Peyer's patch (tissue), 4 donors: ENCODE results near the gene NXPH1.

ENCODE experiments used
- POLR2A ChIP-seq, 2 donors: fragments of 450-650 bp; IDR thresholded peaks; one replicate each; pipeline ENCODE4 v1.5.1; 2017; ENCODE audit warnings: antibody characterized with exemption in 2 of 2, mild to moderate bottlenecking in 2 of 2, moderate library complexity in 2 of 2
- TF ChIP-seq, protein P1 (sequence below), 6 experiments: fragments of 450-650 bp in 4 of 6; fragments of 200-600 bp in 2 of 6; sonication (generic) in 1 of 6; IDR thresholded peaks; one replicate each; pipeline ENCODE4 v1.5.1; 2017 to 2019; ENCODE audit warnings: antibody characterized with exemption in 6 of 6, mild to moderate bottlenecking in 3 of 6, moderate library complexity in 1 of 6

DNA sequence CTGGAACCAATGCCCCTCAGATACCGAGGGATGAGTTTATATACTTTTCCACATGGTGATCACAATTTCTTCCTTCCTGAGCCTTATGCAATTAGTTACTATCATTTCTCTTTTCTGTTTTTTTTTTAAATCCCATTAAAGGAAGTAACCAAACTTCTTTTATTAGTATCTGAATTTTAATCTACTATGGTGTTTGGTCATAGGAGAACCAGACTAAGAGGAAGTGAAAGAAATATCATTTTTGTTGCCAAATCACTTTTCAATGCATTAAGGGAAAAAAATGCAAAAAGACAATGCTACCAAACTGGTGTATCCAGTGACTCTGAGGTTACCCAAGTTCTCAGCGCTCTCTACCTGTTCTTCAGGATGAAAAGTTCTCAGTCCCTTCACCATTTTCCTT lies 167.7 kb downstream of the NXPH1 start:
- no peak for TF ChIP-seq POLR2A (IDR thresholded peaks at IDR 0.05)
- TF ChIP-seq, protein P1, sequence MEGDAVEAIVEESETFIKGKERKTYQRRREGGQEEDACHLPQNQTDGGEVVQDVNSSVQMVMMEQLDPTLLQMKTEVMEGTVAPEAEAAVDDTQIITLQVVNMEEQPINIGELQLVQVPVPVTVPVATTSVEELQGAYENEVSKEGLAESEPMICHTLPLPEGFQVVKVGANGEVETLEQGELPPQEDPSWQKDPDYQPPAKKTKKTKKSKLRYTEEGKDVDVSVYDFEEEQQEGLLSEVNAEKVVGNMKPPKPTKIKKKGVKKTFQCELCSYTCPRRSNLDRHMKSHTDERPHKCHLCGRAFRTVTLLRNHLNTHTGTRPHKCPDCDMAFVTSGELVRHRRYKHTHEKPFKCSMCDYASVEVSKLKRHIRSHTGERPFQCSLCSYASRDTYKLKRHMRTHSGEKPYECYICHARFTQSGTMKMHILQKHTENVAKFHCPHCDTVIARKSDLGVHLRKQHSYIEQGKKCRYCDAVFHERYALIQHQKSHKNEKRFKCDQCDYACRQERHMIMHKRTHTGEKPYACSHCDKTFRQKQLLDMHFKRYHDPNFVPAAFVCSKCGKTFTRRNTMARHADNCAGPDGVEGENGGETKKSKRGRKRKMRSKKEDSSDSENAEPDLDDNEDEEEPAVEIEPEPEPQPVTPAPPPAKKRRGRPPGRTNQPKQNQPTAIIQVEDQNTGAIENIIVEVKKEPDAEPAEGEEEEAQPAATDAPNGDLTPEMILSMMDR (IDR thresholded peaks at IDR 0.05) = no peak
